HCEC 1CT (cell line): Measurements from ENCODE around the gene RSRC1.
A peak's percentile ranks its signal among the peaks of the same experiment; 100 is the strongest.
"Not testable (repeated sequence)": the region's sequence is repeated elsewhere in the genome, so short reads cannot be mapped to it uniquely, and the experiment has no call there.

Experiments
- DNase-seq: peaks from one replicate; pipeline ENCODE4 v3.0.0-alpha.2; 2017

RSRC1 gene

DNA sequence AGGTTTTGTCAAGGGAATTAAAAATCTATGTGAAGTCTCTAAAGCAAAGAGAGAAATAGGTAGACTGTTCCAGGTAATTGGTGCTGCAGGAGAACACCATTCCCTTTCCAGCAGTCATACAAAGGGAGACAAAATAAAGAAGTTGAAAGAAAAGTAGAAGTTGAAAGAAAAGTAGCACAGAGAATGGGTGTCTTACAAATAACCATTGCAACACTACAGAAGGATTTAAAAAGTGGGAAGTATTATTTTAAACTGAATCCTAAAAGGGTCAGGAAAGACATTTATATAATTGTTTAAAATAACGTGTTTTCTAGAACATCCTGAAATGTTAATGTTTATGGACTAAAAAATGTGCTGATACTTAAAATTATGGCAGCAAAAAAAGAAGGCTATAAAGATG is 223.8 kb downstream of the RSRC1 start:
- no peak for DNase-seq

GRCh38 chr3:158337110-158337509 is 227.2 kb downstream of the RSRC1 start:
- no peak for DNase-seq

DNA sequence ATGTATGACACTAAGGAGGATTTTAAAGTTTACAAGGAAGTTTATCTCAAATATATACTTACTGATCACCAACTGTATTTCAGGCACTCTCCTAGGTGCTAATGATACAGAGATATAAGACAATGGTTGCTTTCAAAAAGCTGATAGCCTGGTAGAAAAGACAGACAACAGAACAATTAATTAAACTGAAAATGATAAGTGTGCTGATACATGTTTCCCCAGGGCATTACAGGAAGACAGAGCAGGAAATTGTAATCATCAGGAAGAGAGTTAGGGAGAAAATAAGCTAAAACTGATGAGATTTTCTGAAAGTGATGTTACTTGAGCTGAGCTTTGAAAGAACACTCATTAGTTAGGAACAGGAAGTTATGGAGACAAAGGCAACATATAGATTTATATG is 229.7 kb downstream of the RSRC1 start:
- DNase-seq = no peak

GRCh38 chr3:158340951-158341350 is 231.1 kb downstream of the RSRC1 start:
- DNase-seq = not testable (repeated sequence)

DNA sequence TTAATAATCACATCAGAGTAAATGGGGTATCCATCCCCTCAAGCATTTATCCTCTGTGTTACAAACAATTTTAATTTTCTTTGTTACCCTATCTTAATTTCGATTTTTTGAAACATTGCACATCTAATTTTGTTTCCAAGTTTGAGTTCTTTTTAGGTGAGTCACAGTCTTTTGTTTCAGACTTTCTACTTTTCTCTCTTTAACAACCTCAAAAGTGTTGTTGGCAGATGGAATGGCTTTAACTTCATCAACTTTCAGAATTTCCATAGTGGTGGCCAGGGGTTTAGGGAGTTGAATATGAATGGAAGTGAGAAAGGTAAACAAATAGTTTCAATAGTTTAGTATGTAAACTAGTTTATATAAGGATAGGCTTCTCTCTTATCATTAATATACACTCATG is 238.1 kb downstream of the RSRC1 start:
- peak; percentile 2 for DNase-seq

- no peak for DNase-seq
Measured at GRCh38 chr3:158350971-158351370, 241.1 kb downstream of the RSRC1 start.

GRCh38 chr3:158352551-158352950 is 242.7 kb downstream of the RSRC1 start:
- DNase-seq = no peak

GRCh38 chr3:158354713-158355112 is 244.8 kb downstream of the RSRC1 start:
- DNase-seq = no peak

GRCh38 chr3:158355623-158356588 is 246.0 kb downstream of the RSRC1 start:
- DNase-seq = no peak

GRCh38 chr3:158359339-158359738 is 249.4 kb downstream of the RSRC1 start:
- no peak for DNase-seq

DNA sequence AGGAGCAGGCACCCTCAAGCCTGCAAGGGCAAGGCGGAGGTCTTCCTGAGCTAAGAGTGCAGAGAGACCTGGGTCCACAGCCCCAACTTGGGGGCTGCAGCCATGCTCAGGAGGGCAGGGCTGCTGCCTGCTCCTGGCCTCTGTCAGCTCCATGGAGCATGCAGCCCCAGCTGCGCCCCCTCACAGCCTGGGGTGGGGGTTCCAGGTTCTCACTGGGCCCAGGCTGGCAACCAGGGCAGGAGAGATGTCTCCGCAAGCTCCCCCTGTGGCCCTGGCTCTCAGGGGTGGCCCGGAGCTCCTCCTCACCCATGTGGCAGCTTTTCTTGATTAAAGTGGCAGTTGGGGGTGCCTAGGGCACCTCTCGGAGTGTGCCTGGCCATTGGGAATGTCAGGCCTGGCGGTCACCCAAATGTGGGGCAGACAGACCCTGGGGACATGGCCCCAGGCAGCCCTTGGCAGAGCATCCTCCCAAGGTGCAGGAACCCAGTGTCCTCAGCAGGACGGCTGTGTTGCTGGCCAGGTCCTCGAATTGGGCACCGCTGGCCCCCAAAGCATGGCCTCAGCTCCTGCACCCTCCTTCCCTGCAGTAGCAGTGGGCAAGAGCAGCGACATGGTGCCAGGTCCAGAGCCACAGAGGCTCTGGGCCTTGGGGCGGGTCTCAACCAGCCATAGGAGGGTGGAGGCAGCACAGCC is 251.0 kb downstream of the RSRC1 start:
- no peak for DNase-seq

DNA sequence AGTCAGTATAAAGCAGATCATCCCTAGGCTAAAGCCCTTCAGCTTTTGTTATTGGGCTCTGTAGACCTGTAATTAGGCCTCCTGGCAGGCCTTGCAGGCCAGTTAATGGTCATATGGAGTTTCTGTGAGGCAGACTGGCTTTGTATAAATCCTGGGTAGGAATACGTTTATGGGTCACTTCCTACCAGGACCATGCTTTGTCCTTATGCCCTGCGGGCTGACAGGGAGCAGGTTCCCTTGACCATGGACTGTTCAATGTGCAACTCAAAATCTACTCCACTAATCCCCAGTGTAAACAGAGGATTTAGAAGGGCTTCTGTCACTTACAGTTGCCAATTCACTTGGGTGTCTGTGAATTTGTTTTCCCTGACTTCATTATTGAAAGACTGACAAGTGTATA is 258.4 kb downstream of the RSRC1 start:
- DNase-seq = no peak

DNA sequence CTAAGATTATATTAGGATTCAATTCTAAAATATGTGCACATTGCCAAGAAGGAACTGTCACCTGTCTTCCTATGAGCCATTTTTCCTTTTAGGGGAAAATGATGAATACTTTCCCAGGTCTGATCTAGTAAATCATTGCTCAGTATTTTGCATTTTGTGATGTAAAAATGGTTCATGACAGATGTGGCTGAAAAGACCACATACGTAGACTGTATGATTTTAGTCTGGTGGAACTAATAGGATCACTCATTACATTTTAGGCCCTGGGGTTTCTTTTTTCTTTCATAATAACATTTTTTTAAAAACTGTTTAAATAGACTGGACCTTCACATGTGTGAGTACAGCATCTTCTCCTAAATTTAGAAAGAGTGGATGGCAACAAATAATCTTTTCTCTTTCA is 259.4 kb downstream of the RSRC1 start:
- DNase-seq = no peak

DNA sequence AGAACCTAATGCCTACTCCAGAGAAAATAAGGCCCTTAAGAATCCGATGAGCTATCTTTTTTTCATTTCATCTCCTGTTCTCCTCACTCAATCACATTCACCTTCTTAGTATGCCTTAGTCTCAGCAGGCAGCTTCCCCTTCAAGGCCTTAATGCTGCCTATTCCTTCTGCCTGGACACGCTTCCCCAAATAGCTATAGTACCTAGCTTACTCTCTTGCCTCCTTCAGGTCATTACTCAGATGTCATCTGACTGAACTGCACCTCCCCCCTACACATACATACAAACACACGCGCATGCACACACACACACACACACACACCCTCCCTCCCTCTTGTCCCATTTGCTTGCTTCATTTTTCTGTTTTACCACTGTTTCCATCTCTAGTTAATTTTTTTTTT is 269.6 kb downstream of the RSRC1 start:
- DNase-seq = no peak

DNA sequence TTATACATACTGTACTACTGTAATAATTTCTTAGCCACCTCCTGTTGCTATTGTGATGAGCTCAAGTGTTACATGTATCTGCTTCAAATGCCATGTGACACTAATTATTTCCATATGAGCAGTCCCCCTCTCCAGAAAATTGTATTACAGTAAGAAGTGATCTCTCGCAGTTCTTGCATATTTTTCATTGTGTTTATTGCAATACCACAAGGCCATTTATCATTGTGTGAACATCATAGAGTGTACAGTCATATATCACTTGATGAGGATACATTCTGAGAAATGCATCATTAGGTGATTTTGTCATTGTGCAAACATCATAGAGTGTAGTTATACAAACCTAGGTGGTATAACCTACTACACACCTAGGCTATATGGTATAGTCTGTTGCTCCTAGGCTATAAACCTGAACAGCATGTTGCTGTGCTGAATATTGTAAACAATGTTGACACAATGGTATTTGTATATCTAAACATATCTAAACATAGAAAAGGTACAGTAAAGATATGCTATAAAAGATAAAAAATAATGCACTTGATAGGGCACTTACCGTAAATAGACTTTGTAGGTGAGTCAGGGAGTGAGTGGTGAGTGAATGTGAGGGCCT is 271.5 kb downstream of the RSRC1 start:
- no peak for DNase-seq

GRCh38 chr3:158382479-158382878 is 272.6 kb downstream of the RSRC1 start:
- DNase-seq = no peak

DNA sequence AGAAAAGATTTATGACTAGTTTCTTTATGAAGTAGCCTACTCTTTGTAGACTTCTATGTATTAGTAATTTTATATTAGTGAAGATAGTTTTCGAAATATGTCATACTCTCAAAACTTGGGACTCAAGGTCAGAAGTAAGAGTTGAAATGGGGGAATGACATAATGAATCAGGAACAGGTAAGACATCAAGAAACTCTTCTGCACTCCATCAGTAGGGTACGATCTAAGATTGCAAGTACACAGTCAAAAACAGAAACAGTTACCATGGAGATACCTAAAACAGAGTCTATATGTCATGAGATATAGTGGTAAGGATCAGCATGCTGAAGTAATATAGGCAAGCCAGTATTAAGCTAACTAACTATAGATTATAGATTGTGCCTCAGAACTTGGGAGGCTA is 274.1 kb downstream of the RSRC1 start:
- DNase-seq = no peak

DNA sequence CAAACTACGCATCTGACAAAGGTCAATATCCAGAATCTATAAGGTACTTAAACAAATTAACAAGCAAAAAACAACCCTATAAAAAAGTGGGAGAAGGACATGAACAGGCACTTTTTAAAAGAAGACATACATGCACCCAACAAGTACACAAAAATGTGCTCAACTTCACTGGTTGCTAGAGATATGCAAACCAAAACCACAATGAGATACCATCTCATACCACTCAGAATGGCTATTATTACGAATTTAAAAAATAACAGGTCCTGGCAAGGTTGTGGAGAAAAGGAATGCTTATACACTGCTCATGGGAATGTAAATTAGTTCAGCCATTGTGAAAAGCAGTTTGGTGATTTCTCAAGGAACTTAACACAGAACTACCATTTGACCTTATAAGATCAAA is 285.5 kb downstream of the RSRC1 start:
- DNase-seq = no peak

GRCh38 chr3:158402590-158402989 is 292.7 kb downstream of the RSRC1 start:
- no peak for DNase-seq

DNA sequence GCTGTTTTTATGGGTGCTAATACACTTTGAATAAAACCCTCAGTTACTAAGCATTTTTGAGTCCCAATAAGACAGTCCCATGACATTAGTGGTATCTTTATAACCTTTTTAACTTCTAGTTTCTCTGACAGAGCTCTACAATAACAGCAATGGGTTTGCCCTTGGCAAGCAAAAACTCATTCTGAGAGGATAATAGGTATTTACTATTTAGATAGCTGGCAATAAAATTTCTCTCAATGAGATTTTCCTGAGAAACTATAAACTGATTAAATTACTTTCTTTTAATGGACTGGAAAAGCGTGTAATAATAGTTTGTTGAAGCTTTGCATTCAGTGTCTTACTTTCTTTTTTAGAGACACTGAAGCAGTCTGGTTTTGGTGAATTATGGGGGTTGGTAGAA is 293.1 kb downstream of the RSRC1 start:
- DNase-seq = no peak

GRCh38 chr3:158404131-158404718 is 294.3 kb downstream of the RSRC1 start:
- no peak for DNase-seq

DNA sequence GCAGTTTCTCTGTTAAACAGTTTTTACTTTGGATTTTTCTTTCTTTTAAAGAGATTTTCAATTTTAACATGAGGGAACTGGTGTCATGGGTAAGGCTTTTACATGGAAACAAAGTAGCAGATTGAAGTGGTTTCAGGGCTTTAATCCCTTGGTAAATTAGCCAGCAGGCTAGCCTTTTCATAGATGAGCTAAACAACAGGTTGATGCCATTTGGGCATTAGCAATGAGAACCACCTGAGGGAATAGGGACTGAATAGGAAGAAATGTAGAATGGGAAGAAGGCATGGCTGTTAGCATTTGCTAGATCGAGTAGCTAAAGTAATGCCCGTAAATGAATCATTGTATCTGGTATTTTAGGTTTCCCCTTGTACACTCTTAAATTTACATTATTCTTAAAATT is 295.6 kb downstream of the RSRC1 start:
- no peak for DNase-seq

- DNase-seq = no peak
Measured at GRCh38 chr3:158407844-158408517, 298.1 kb downstream of the RSRC1 start.
